ENCODE measurements around the gene TRIM43B.
A peak's percentile ranks its signal among the peaks of the same experiment; 100 is the strongest.
"Not testable (repeated sequence)": the region's sequence is repeated elsewhere in the genome, so short reads cannot be mapped to it uniquely, and the experiment has no call there.

The TRIM43B gene

GRCh38 chr2:95484654-95485053 lies at the start of gene TRIM43B:
Gene TRIM43B (minus strand): TSS chr2:95484754. CDS start chr2:95482714, 2,040 bp downstream.
- DNase-seq: not testable (repeated sequence)

DNA sequence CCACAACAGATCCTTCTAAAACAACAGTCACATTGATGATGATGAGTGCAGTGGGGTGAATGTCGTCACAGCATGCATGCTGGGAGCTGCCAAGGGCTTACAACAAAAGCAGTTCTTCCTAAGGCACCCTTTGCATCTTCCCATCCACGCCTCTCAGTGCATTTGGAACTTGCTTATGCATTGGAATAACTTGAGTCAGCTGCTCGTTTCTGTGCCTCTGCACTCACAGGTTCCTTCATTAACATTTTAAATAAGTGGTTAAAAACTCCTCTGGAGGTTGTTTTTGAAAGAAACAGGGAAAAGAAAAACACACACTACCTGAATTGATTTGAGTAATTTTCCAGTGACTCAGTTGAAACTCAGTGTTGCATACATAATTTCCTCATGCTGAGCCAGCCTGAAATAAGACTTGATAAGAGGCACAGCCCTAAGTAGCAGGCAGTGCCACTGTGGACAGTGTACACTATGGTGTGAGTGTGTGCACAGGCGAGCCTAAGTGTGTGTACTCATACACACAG lies 46.8 kb upstream of the TRIM43B start:
- no peak for DNase-seq

DNA sequence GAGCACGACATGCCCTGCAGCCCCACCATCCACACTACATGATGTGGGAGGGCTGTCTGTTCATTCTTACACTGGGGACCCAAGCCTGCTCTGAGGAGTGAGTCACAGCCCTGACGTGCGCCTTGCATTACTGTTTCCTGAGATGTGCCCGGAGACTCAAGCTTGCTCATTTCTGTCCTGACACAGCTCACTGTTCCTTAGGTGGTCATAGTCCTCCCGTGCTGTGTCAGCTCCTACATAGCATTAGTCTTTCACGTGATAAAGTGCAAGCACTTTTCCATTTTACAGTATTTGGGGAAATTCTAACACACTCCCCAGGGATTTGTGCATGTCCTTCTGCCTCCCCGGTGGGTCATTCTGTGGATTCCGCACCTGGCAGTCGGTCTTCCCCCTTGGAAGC lies 46.2 kb upstream of the TRIM43B start:
- DNase-seq: no peak

GRCh38 chr2:95526360-95527341 lies 42.1 kb upstream of the TRIM43B start:
- peak; percentile 51 to 87 for DNase-seq

DNA sequence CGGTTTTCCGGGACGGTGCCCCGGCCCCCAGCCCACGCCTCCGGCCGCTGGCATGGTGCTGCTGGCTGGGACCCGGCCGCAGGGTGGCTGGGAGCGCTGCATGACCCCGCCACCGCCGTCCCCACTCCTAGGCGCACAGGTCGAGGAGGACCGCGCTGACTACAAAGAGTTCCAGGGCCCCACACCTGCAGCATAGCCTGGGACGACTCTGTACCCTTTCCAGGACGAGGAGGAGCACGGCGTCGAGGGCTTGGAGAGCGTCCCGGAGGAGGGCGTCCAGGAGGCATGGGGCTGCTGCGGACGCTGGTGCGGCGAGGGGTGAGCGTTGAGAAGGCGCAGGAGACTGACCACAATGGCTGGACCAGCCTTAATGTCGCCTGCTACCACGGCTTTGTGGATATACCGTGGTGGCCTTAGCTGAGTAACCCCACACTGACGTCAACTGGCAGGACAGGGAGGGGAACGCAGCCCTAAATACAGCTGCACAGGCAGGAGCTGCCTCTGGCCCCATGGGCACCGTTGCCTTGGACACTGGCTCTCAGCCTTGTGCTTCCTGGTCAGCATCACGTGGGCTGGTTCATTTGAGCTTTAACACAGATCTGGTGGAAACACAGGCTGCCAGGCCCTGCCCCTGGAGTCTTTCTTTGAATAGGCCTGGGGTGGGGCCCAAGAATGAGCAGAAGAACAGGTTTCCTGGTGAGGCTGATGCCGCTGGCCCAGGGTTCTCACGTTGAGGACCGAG lies 40.9 kb upstream of the TRIM43B start:
- DNase-seq: peak; percentile 46 to 72

DNA sequence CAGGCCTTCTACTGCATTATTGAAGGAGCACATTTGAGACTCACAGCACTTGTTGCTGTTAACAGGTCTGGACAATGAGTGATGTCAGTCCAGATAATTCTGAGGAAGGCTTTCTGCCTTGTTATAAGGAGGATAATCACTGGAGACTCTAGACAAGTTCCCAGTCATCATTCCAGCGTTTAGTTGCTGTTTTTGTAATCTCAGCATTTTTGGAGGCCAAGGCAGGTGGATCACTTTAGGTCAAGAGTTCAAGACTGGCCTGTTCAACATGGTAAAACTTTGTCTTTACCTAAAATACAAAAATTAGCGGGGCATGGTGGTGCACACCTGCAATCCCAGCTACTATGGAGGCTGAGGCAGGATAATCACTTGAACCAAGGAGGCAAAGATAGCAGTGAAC lies 39.6 kb upstream of the TRIM43B start:
- no peak for DNase-seq

- DNase-seq: no peak
Observed at GRCh38 chr2:95514718-95515117, 30.2 kb upstream of the TRIM43B start.

DNA sequence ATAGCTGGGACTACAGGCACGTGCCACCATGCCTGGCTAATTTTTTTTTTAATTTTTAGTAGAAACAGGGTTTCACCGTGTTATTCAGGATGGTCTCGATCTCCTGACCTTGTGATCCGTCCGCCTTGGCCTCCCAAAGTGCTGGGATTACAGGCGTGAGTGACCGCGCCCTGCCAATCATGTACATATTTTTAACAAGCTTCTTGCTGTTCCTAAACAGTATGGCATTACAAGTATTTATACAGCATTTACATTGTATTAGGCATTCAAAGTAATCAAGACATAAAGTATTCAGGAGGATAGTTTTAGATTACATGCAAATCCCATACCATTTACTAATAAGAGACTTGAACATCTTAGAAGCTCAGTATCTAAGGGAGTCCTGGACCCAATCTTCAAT lies 29.7 kb upstream of the TRIM43B start:
- not testable (repeated sequence) for DNase-seq

DNA sequence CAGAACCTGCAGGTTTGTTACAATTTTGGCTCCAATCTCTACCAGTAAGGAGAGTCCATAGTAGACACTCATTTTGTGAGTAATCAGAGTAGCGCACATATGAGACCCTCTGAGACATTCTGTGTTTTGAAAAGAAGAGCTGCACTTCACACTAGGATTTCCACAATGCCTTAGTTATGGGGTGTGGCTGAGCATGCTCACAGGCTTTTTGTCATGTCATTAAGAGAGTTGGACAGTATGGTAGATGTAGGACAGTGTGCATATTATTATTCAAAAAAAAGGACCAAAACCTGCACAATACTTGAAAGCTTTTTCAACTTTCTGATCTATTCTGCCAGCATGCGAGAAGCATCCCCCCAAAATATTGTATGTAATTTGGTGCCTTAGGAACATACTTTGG lies 24.9 kb upstream of the TRIM43B start:
- no peak for DNase-seq

- DNase-seq: no peak
Observed at GRCh38 chr2:95505222-95505621, 20.7 kb upstream of the TRIM43B start.

DNA sequence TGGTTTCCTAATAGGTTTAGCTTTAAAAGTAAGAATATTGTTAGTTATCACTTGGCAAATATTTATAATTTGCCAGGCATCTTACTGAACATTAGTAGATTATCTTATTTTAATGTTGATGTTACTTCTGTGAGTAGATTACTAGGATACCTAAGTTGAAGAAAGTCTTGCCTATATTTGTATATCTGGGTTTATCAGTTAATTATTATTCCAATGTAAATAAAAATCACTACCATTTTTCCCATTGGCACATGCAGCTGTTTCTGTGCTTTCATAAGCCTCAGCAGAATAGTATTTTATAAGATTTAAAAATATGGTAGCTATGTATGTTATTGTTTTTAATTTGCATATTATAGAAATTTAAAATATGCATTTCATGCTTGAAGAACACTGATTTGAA lies 16.3 kb upstream of the TRIM43B start:
- DNase-seq: no peak

GRCh38 chr2:95492076-95492475 lies 7.5 kb upstream of the TRIM43B start:
- not testable (repeated sequence) for DNase-seq

DNA sequence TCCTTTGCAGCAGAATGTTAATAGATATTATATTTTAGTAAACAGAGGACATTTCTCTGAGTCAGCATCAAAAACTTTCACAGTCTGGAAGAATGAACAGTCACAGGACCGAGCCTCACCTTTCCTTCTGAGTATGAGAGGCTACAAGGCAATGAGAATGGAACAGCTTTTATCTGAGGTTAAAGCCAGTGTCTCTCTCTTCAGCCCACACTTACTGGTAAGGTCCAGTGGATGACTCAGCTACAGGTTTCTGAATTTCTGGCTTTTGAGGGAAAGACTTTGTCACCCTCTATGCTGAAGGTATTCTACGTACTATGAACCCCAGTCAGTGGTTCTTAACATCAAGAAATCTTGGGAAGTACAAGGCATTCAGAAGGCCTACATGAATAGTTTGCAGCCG lies 9.5 kb downstream of the TRIM43B start:
- not testable (repeated sequence) for DNase-seq

DNA sequence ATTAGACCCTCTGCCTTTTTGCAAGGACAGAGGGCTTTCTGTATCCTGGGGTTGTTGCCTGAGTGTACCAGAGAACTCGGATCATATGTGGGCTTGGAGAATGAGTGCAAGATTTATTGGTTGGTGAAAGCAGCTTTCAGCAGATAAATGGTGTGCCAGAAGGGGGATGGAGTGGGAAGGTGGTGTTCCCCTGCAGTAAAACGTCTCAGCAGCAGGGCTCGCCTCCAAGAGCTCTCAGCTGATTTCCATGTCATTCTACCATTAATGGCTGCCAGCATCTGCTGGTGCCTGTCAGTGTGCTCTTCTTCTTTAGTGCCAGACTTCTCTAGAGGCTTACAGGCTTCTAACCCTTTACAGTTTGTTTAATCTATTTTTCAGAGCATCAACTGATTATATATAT lies 16.6 kb downstream of the TRIM43B start:
- DNase-seq: not testable (repeated sequence)

- not testable (repeated sequence) for DNase-seq
Observed at GRCh38 chr2:95466572-95466971, 18.0 kb downstream of the TRIM43B start.

DNA sequence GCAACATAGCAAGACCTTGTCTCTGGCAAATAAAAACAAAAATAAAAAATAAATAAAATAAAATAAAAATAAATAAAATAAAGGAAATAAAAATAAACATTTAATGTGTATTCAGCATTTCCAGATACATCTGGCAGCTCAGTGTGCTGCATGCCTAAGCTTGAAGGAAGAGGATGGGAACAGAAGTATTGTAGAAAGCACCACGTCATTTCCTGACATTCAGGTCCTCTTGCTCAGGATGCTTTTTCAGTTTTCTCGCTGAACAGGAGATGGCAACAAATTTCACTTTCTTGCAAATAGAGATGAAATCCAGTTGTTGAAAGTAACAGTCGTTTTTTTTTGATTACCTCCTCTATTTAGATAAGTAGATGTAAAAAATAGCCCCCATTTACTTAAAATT lies 21.3 kb downstream of the TRIM43B start:
- DNase-seq: not testable (repeated sequence)

GRCh38 chr2:95445317-95445716 lies 39.2 kb downstream of the TRIM43B start:
- not testable (repeated sequence) for DNase-seq

GRCh38 chr2:95442474-95443099 lies 42.0 kb downstream of the TRIM43B start:
- DNase-seq: not testable (repeated sequence)

DNA sequence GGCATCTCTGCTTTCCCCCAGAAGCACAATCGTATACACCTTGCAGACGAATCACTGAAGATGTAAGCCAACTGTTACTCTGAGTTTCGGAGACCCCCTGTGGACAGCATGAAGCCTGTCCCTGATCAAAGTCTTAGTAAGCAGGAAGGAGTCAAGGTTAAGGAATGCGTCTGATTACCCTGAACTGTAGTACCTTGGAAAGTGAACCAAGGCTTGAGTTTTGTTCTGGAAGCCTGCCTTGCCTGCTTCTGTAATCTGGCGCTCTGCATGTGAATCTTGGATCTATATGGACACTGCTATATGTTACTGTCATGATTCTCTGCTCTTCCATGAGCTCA lies 48.7 kb downstream of the TRIM43B start:
- not testable (repeated sequence) for DNase-seq

GRCh38 chr2:95435162-95435871 lies 49.2 kb downstream of the TRIM43B start:
- not testable (repeated sequence) for DNase-seq

DNA sequence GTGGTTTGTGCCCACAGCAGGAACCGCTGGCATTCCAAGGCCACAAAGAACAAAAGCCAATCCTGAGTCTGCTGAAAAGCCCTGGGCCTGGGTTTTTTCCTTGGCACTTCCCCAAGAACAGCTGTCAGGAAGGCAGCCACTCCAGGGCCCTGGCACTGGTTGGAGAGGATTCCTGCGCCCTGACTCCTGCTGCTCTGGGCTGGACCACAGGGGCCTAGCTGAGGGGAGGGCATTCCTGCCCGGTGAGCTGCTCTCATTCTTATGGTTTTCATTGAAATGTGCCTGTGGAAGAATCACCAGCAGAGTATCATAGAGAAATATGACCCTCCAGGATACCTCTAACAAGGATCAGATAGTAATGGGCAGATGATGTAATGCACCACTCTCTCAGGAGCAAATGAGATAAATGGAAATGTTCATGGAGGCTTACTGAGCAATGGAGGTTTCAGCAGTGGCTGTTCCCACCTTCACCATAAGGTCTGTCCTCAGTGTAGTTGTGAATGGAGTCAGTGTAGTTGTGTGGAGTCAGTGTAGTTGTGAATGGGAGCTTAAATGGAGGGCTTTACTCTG lies 50.0 kb downstream of the TRIM43B start:
- DNase-seq: not testable (repeated sequence)

- DNase-seq: not testable (repeated sequence)
Observed at GRCh38 chr2:95433973-95434372, 50.6 kb downstream of the TRIM43B start.

All from NCI-H526 (cell line).